Measurements from ENCODE around the gene TBC1D2B. TPM values are rescaled to one million over a fixed set of nuclear protein-coding genes. Genes with fewer than 3 reads are reported as not detected.
"Not testable (repeated sequence)": the region's sequence is repeated elsewhere in the genome, so short reads cannot be mapped to it uniquely, and the experiment has no call there.

TBC1D2B gene
- total RNA-seq, 2 donors from 2014 or later, result 35.6 to 42.3 TPM

DNA sequence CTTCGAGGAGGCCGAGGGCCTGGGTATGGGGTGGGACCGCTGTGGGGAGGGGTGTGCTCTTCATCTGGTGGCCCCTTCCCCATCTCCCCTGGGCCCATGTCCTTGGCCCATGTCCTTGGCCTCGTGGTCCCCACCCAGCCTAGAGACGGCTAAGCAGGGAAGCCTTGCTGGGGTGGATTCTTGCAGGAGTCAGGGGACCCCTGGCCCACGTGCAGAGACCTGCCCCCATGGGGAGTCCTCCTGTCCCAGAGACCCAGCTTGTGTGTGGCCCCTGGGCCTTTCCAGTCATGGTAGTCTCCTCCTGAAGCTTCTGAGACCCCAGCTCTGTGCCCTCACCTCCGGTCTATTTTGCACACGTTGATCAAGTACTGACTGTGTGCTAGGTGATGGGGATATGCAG is 97.4 kb downstream of the TBC1D2B start:
- Histone ChIP-seq H3K4me3 (no peak overlapping the region), H3K4me1 (no peaks in the 10 kb centered on the region), H3K9me3 (no peaks in the 10 kb centered on the region), H3K36me3 (replicated peaks in 1 of 2; ENCODE audit: insufficient read depth in 1 of 2, low read depth in 2 of 2) (no peaks in the 10 kb centered on the region), H3K27me3 (no peaks in the 10 kb centered on the region), H3K27ac (no peak overlapping the region)
- TF ChIP-seq POLR2A (IDR thresholded peaks at IDR 0.05), result no peak
- TF ChIP-seq, protein P1, sequence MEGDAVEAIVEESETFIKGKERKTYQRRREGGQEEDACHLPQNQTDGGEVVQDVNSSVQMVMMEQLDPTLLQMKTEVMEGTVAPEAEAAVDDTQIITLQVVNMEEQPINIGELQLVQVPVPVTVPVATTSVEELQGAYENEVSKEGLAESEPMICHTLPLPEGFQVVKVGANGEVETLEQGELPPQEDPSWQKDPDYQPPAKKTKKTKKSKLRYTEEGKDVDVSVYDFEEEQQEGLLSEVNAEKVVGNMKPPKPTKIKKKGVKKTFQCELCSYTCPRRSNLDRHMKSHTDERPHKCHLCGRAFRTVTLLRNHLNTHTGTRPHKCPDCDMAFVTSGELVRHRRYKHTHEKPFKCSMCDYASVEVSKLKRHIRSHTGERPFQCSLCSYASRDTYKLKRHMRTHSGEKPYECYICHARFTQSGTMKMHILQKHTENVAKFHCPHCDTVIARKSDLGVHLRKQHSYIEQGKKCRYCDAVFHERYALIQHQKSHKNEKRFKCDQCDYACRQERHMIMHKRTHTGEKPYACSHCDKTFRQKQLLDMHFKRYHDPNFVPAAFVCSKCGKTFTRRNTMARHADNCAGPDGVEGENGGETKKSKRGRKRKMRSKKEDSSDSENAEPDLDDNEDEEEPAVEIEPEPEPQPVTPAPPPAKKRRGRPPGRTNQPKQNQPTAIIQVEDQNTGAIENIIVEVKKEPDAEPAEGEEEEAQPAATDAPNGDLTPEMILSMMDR (IDR thresholded peaks at IDR 0.05), result no peak
- intact Hi-C loops (cut with DNase I), result no loop called here
- 75 to 84% methylated on average over 5 to 6 of the region's 8 CpGs for WGBS, 2 donors
- DNase-seq (no peak), ATAC-seq (no peak)

DNA sequence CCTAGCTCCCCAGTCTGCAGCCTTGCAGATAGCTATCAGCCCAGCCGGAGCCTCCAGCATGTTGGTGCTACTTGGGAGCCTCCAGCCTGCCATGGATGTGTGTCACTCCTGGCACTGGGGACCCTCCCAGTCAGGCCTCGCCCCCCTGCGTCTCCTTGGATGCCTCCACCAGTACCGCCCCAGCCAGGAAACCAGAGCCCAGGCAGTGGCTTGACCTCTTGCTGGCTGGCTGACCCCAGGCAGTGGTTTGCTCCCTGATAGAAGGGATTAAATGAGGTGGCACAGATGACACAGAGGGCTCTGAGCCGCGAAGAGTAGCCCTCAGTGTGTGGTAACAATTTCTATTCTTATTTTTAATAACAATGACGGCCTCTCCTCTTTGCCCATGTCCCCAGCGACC is 98.4 kb downstream of the TBC1D2B start:
- H3K4me1 ChIP-seq; H3K4me3 ChIP-seq; ATAC-seq; H3K27me3 ChIP-seq; H3K9me3 ChIP-seq; H3K36me3 ChIP-seq (replicated peaks in 1 of 2; ENCODE audit: insufficient read depth in 1 of 2, low read depth in 2 of 2); DNase-seq; H3K27ac ChIP-seq; intact Hi-C loops (cut with DNase I): not testable (repeated sequence)
- WGBS, 2 donors, result 80 to 84% methylated on average over 4 to 6 of the region's 8 CpGs

DNA sequence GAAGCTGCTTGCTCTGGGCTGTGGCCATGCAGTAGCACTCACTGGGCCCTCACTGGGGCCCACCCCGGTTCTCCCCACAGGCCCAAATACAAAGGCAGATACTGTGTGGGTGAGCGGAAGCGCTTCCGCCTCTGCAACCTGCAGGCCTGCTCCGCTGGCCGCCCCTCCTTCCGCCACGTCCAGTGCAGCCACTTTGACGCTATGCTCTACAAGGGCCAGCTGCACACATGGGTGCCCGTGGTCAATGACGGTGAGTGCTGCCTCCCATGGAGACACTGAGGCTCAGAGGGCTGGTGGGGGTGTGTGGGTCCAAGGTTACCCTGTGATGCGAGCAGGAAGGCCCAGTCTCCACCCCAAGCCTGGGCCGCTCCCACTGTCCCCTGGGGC is 98.8 kb downstream of the TBC1D2B start:
- H3K27ac ChIP-seq; intact Hi-C loops (cut with DNase I); DNase-seq; H3K36me3 ChIP-seq (replicated peaks in 1 of 2; ENCODE audit: insufficient read depth in 1 of 2, low read depth in 2 of 2); H3K27me3 ChIP-seq; H3K4me3 ChIP-seq; H3K9me3 ChIP-seq; ATAC-seq; H3K4me1 ChIP-seq: not testable (repeated sequence)
- WGBS, 2 donors, result 0% methylated on average over 1 of the region's 13 CpGs; no CpG with 5 or more reads in 1 of the 2 donors

DNA sequence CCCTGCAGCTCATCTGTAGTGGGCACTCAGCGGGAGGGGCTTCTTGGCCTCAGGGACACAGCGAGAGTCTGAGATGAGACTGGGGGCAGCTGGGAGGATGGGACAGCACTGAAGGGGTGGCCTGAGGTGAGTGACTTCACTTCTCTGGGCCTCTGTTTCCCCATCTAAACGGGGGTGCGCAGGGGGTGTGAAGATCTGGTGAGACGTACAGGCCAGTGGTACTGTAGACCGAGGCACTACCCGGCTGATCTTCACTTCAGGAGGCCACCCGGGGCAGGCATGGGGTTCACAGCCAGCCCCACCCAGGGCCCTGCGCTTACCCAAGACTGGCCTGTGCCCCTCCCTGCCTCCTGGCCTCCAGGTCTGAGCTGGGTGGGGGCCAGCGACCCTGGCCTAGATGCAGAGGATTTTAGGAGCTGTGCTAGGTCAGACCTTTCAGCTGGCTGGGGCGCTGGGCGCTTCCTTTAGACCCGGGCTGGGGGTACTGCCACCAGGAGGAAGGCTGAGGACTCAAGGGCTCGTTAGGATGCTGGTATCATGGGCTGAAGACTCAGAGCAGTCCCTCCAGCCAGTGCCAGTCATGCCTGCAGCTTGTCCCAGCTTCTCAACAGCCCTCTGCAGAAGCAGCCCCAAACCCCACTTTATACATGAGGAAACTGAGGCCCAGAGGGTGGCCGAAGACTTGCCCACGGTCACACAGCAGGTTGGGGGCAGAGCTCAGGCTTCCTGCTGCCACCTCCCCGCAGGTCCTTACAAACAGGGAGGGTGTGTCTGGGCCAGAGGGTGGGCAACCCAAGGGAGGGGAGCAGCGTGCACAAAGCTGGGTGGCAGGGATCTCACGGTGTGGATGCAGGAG is 99.4 kb downstream of the TBC1D2B start:
- ATAC-seq; H3K9me3 ChIP-seq; DNase-seq; intact Hi-C loops (cut with DNase I); H3K27ac ChIP-seq; H3K36me3 ChIP-seq (replicated peaks in 1 of 2; ENCODE audit: insufficient read depth in 1 of 2, low read depth in 2 of 2); H3K4me1 ChIP-seq; H3K27me3 ChIP-seq; H3K4me3 ChIP-seq: not testable (repeated sequence)
- 86 to 89% methylated on average over 8 to 13 of the region's 19 CpGs for WGBS, 2 donors

DNA sequence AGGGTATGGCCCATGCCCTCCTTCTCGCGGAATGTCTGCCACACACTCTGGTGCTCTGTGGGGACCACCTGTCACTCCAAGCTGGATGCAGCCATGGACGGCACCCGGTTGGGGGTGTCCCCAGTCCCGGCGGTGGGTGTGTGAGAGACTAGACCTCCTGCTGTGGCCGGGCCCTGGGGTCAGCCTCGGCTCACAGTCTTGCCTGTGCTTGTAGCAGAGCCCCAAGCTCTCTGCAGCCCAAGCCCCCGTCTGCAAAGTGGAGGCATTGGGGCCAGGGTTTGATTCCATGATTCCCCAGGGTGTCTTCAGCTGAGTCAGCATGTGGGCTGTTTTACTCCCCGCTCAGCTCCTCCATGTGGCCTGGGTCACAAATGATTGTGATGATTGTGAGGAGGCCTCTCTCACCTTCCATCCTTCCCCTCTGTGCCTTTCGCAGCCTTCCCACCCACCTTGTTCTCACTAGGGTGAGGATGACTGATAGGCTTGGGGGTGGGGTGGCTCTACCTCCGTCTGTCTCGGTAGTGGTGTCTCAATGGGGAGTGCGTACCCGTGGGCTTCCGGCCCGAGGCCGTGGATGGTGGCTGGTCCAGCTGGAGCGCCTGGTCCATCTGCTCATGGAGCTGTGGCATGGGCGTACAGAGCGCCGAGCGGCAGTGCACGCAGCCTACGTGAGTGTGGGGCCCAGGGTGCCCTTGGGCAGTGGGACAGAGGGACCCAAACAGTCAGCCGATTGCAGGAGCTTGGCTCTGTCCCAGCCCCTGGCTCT is 100.6 kb downstream of the TBC1D2B start:
- ATAC-seq; H3K9me3 ChIP-seq; H3K27me3 ChIP-seq; H3K27ac ChIP-seq; intact Hi-C loops (cut with DNase I); H3K4me1 ChIP-seq; H3K4me3 ChIP-seq; H3K36me3 ChIP-seq (replicated peaks in 1 of 2; ENCODE audit: insufficient read depth in 1 of 2, low read depth in 2 of 2); DNase-seq: not testable (repeated sequence)
- WGBS, 2 donors, result 80 to 82% methylated on average over 3 to 24 of the region's 26 CpGs

DNA sequence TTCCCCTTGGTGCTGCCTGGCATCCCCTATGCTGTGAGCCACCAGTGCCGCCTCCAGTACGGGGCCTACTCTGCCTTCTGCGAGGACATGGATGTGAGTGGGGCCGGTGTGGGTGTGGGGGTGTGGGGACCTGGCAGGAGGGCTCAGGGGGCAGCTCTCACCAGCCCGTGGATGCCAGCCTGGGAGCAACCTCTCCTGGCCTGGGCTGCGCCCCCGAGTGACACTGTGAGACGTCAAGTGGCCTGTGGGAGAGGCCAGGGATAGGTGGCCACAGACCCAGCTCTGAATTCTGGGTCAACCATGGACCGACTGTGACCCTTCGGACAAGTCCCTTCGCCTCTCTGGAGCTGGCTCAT is 101.4 kb downstream of the TBC1D2B start:
- DNase-seq; ATAC-seq; H3K27me3 ChIP-seq; H3K4me3 ChIP-seq; H3K4me1 ChIP-seq; H3K36me3 ChIP-seq (replicated peaks in 1 of 2; ENCODE audit: insufficient read depth in 1 of 2, low read depth in 2 of 2); H3K27ac ChIP-seq; intact Hi-C loops (cut with DNase I); H3K9me3 ChIP-seq: not testable (repeated sequence)
- 92% methylated on average over 9 of the region's 11 CpGs; no CpG with 5 or more reads in 1 of the 2 donors for WGBS, 2 donors

DNA sequence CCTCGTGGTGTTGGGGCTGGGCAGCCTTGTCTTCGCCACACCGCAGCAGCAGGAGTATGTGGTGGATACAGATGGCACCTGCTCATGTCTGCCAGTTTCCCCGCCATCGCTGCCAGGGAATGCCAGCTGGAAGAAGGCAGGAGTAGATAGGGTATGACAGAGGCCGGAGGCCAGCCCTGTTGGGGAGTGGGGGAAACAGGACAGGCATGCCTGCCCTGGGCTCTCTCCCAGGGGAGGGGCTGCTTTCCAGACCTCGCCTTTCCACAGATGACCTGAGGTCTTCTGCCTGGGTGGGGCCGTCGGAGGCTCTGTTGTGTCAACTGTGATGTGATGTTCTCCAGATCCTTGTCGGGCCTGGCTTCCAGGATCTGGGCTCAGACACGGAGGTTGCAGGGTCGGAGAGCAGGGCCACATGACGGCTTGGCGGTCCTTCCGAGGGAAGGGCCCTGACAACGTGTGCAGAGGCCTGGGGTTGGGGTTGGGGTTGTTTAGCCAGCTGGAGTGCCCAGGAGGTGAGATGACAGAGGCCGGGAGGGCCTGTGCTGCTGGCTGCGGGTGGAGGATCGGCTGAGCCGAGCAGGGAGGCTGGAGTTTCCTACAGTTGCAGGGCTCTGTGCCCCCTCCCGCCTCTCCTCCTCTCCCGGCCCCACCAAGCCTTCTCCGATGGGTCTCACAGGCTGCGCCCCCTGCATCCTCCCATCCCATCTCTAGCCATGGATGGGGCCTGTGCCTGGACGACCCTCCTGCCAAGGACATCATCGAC is 102.0 kb downstream of the TBC1D2B start:
- H3K27ac ChIP-seq, result no peak overlapping the region
- no peaks in the 10 kb centered on the region for H3K36me3 ChIP-seq (replicated peaks in 1 of 2; ENCODE audit: insufficient read depth in 1 of 2, low read depth in 2 of 2)
- intact Hi-C loops (cut with DNase I), result no loop called here
- ATAC-seq (peak; percentile 39), DNase-seq (no peak)
- 72 to 73% methylated on average over 13 to 20 of the region's 26 CpGs for WGBS, 2 donors
- no peaks in the 10 kb centered on the region for H3K9me3 ChIP-seq
- H3K4me1 ChIP-seq, result peaks cover 6% of the 10 kb centered on the region
- TF ChIP-seq, protein P1 (IDR thresholded peaks at IDR 0.05), result no peak
- TF ChIP-seq POLR2A (IDR thresholded peaks at IDR 0.05), result no peak
- no peak overlapping the region for H3K4me3 ChIP-seq
- H3K27me3 ChIP-seq, result no peaks in the 10 kb centered on the region

Measured in body of pancreas (tissue), 4 donors.